ENCODE results near the gene IRF2BP1. TPM values are rescaled to one million over a fixed set of nuclear protein-coding genes. Genes with fewer than 3 reads are reported as not detected.

IRF2BP1 gene
- total and polyA plus RNA-seq, 2 of the 13 experiments (the other 11 are each of a cell fraction or from before 2014, with no cell fraction given): 4.3 to 14.3 TPM

DNA sequence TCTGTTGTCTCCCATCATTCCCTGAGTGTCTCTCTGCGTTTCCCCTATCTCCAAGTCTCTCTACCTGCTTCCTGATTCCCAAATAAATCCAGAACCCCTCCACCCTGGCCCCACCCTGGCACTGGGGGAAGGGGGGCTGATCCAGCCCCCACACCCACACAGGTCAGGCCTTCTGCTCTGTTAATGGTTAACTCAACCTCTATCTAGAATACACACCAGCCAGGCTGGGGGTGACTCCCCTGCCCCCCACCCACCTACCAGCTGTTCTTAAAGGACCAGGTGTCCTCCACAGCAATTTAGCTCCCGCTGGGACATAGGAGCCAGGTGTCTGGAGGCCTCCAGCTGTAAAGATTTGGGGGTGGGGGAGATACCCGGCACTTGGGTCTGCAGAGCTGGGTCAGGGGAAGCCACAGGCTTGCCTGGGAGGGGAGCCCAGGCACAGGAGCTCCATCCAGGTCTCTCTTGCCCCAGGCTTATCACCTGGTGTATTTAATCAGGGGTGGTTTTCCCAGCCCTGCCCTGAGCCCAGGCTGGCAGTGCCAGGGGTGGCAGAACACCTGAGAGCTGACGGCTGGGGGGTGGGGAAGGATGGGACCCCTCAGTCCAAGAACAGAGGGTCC, 3.9 kb downstream of the IRF2BP1 start:
- FAIRE-seq (peak; percentile 96), DNase-seq (ENCODE audit: low spot score) (peak; percentile 84), ATAC-seq (peak; percentile 18)
- in situ Hi-C loops (cut with HindIII; ENCODE audit: extremely low pct_ligation_motif_present, low pct_unique_long_range_greater_than_20kb): no loop called here
- Histone ChIP-seq H3K27ac (ENCODE audit: extremely low read length, insufficient read depth, low read length) (peak overlapping the region; percentile 87), H2AFZ (ENCODE audit: low read length) (no peak overlapping the region), H3K4me3 (replicated peaks in 1 of 3; ENCODE audit: insufficient read depth in 1 of 3, low read depth in 2 of 3, low read length in 3 of 3) (peak overlapping the region; percentile 58 to 75 (median 58)), H3K79me2 (ENCODE audit: insufficient read depth, low read length) (peaks cover 15% of the 10 kb centered on the region), H3K4me1 (ENCODE audit: insufficient read depth, low read length) (peaks cover 75% of the 10 kb centered on the region), H3K9ac (ENCODE audit: insufficient read depth, low read depth, low read length) (peak overlapping the region; percentile 78), H4K20me1 (ENCODE audit: insufficient read depth, low read length) (no peaks in the 10 kb centered on the region), H3K4me2 (ENCODE audit: low read depth, low read length) (peak overlapping the region; percentile 94), H3K36me3 (replicated peaks in 1 of 2; ENCODE audit: control insufficient read depth in 1 of 2, insufficient read depth in 2 of 2, low read length in 2 of 2) (no peaks in the 10 kb centered on the region), H3K9me3 (ENCODE audit: low read length) (no peaks in the 10 kb centered on the region), H3K27me3 (ENCODE audit: control insufficient read depth in 1 of 2, insufficient read depth in 2 of 2, low read length in 2 of 2) (no peaks in the 10 kb centered on the region)
- ChIA-PET CTCF (ENCODE audit: low intra/inter-chr PET ratio, low total read pairs) (interaction anchor here (1.9 to 5.3 kb wide), 4 partner anchors 8 to 65 kb away, joined by 5 to 263 read pairs (median 30); partner anchors contain the start of genes FOXA3 and SYMPK), POLR2A (interaction anchor here (0.7 to 10.3 kb wide), 16 partner anchors 13 to 240 kb away, joined by 3 to 388 read pairs (median 4); partner anchors contain the start of genes CCDC61, FOXA3, MYPOP and SIX5)
- TSS peak; percentile 44 for BruUV-seq (replicated peaks)
- WGBS (ENCODE audit: low lambda C conversion rate): 0% methylated on average over 3 of the region's 4 CpGs
- intact Hi-C loops (cut with micrococcal nuclease; ENCODE audit: unreplicated experiment): no loop called here
- TF ChIP-seq, protein P1, sequence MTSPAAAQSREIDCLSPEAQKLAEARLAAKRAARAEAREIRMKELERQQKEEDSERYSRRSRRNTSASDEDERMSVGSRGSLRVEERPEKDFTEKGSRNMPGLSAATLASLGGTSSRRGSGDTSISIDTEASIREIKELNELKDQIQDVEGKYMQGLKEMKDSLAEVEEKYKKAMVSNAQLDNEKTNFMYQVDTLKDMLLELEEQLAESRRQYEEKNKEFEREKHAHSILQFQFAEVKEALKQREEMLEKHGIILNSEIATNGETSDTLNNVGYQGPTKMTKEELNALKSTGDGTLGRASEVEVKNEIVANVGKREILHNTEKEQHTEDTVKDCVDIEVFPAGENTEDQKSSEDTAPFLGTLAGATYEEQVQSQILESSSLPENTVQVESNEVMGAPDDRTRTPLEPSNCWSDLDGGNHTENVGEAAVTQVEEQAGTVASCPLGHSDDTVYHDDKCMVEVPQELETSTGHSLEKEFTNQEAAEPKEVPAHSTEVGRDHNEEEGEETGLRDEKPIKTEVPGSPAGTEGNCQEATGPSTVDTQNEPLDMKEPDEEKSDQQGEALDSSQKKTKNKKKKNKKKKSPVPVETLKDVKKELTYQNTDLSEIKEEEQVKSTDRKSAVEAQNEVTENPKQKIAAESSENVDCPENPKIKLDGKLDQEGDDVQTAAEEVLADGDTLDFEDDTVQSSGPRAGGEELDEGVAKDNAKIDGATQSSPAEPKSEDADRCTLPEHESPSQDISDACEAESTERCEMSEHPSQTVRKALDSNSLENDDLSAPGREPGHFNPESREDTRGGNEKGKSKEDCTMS (CRISPR knock-in tag; conservative IDR thresholded peaks at IDR 0.05): no peak
- peak; percentile 59 for TF ChIP-seq FOSL2 (CRISPR knock-in tag; IDR thresholded peaks at IDR 0.05)
- TF ChIP-seq, protein P2, sequence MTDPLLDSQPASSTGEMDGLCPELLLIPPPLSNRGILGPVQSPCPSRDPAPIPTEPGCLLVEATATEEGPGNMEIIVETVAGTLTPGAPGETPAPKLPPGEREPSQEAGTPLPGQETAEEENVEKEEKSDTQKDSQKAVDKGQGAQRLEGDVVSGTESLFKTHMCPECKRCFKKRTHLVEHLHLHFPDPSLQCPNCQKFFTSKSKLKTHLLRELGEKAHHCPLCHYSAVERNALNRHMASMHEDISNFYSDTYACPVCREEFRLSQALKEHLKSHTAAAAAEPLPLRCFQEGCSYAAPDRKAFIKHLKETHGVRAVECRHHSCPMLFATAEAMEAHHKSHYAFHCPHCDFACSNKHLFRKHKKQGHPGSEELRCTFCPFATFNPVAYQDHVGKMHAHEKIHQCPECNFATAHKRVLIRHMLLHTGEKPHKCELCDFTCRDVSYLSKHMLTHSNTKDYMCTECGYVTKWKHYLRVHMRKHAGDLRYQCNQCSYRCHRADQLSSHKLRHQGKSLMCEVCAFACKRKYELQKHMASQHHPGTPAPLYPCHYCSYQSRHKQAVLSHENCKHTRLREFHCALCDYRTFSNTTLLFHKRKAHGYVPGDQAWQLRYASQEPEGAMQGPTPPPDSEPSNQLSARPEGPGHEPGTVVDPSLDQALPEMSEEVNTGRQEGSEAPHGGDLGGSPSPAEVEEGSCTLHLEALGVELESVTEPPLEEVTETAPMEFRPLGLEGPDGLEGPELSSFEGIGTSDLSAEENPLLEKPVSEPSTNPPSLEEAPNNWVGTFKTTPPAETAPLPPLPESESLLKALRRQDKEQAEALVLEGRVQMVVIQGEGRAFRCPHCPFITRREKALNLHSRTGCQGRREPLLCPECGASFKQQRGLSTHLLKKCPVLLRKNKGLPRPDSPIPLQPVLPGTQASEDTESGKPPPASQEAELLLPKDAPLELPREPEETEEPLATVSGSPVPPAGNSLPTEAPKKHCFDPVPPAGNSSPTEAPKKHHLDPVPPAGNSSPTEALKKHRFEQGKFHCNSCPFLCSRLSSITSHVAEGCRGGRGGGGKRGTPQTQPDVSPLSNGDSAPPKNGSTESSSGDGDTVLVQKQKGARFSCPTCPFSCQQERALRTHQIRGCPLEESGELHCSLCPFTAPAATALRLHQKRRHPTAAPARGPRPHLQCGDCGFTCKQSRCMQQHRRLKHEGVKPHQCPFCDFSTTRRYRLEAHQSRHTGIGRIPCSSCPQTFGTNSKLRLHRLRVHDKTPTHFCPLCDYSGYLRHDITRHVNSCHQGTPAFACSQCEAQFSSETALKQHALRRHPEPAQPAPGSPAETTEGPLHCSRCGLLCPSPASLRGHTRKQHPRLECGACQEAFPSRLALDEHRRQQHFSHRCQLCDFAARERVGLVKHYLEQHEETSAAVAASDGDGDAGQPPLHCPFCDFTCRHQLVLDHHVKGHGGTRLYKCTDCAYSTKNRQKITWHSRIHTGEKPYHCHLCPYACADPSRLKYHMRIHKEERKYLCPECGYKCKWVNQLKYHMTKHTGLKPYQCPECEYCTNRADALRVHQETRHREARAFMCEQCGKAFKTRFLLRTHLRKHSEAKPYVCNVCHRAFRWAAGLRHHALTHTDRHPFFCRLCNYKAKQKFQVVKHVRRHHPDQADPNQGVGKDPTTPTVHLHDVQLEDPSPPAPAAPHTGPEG (CRISPR knock-in tag; IDR thresholded peaks at IDR 0.05): no peak
- TF ChIP-seq ERF (CRISPR knock-in tag; IDR thresholded peaks at IDR 0.05): peak; percentile 63; the same call in 1 of the 2 replicates
- peak; percentile 93 for TF ChIP-seq MAZ (IDR thresholded peaks at IDR 0.05; ENCODE audit: borderline replicate concordance, low read depth, low read length)
- peak; percentile 82; the same call in 1 of the 2 replicates for TF ChIP-seq MAZ (CRISPR knock-in tag; IDR thresholded peaks at IDR 0.05; ENCODE audit: low read depth)
- TF ChIP-seq ZC3H4 (CRISPR knock-in tag; IDR thresholded peaks at IDR 0.05; ENCODE audit: borderline replicate concordance): no peak
- TF ChIP-seq, protein P3, sequence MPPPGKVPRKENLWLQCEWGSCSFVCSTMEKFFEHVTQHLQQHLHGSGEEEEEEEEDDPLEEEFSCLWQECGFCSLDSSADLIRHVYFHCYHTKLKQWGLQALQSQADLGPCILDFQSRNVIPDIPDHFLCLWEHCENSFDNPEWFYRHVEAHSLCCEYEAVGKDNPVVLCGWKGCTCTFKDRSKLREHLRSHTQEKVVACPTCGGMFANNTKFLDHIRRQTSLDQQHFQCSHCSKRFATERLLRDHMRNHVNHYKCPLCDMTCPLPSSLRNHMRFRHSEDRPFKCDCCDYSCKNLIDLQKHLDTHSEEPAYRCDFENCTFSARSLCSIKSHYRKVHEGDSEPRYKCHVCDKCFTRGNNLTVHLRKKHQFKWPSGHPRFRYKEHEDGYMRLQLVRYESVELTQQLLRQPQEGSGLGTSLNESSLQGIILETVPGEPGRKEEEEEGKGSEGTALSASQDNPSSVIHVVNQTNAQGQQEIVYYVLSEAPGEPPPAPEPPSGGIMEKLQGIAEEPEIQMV (CRISPR knock-in tag; IDR thresholded peaks at IDR 0.05; ENCODE audit: low read depth): peak; percentile 67
- TF ChIP-seq, protein P4, sequence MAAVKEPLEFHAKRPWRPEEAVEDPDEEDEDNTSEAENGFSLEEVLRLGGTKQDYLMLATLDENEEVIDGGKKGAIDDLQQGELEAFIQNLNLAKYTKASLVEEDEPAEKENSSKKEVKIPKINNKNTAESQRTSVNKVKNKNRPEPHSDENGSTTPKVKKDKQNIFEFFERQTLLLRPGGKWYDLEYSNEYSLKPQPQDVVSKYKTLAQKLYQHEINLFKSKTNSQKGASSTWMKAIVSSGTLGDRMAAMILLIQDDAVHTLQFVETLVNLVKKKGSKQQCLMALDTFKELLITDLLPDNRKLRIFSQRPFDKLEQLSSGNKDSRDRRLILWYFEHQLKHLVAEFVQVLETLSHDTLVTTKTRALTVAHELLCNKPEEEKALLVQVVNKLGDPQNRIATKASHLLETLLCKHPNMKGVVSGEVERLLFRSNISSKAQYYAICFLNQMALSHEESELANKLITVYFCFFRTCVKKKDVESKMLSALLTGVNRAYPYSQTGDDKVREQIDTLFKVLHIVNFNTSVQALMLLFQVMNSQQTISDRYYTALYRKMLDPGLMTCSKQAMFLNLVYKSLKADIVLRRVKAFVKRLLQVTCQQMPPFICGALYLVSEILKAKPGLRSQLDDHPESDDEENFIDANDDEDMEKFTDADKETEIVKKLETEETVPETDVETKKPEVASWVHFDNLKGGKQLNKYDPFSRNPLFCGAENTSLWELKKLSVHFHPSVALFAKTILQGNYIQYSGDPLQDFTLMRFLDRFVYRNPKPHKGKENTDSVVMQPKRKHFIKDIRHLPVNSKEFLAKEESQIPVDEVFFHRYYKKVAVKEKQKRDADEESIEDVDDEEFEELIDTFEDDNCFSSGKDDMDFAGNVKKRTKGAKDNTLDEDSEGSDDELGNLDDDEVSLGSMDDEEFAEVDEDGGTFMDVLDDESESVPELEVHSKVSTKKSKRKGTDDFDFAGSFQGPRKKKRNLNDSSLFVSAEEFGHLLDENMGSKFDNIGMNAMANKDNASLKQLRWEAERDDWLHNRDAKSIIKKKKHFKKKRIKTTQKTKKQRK (IDR thresholded peaks at IDR 0.05; ENCODE audit: low read length): no peak

Measured in HepG2 (cell line).